OCI-LY1 (cell line): ENCODE results near the gene QPRT.

ENCODE experiments used
- CTCF ChIP-seq: fragments of 200-600 bp; sonication (generic), shearing (Covaris generic); IDR thresholded peaks from 2 replicates; pipeline ENCODE4 v1.5.1; 2017; ENCODE audit warnings: mild to moderate bottlenecking, antibody characterized with exemption, low read length, moderate library complexity, mixed read lengths
- EZH2 ChIP-seq: fragments of 200-600 bp; sonication (generic), shearing (Covaris generic); IDR thresholded peaks from 2 replicates; pipeline ENCODE4 v1.8.0; 2017; ENCODE audit warnings: borderline replicate concordance, mixed run types, mild to moderate bottlenecking, antibody characterized with exemption, low read length, moderate library complexity, mixed read lengths

- TF ChIP-seq CTCF (no peak), EZH2 (no peak)
These were observed 15.2 kb upstream of the QPRT start for GRCh38 chr16:29663807-29664090.
